HCT116 (cell line): ENCODE results near the gene MBP. TPM values are rescaled to one million over a fixed set of nuclear protein-coding genes. Genes with fewer than 3 reads are reported as not detected.

Experiments used
- CBX3 ChIP-seq: IDR thresholded peaks from 2 replicates; pipeline ENCODE4 v1.6.1; 2012; ENCODE audit warnings: low read depth
- EZH2 ChIP-seq: fragments of 200-600 bp; sonication (generic); IDR thresholded peaks from 2 replicates; pipeline ENCODE4 v1.6.1; 2017; ENCODE audit warnings: antibody characterized with exemption, mixed run types
- EZH2phosphoT487 ChIP-seq: fragments of 200-600 bp; IDR thresholded peaks from 2 replicates; pipeline ENCODE4 v1.6.1; 2018; ENCODE audit warnings: antibody characterized with exemption, borderline replicate concordance
- JUND ChIP-seq: IDR thresholded peaks from 2 replicates; pipeline ENCODE4 v1.6.1; 2012
- MAX ChIP-seq: IDR thresholded peaks from 2 replicates; pipeline ENCODE4 v1.6.1; 2012
- POLR2AphosphoS5 ChIP-seq: IDR thresholded peaks from 2 replicates; pipeline ENCODE4 v1.6.1; 2011; ENCODE audit warnings: mild to moderate bottlenecking, low read depth, low read length, moderate library complexity
- REST ChIP-seq: IDR thresholded peaks from 2 replicates; pipeline ENCODE4 v1.6.1; 2012; ENCODE audit warnings: low read depth
- SP1 ChIP-seq: IDR thresholded peaks from 2 replicates; pipeline ENCODE4 v1.6.1; 2012; ENCODE audit warnings: low read depth
- total RNA-seq: library from RNA; stranded (reverse); gene quantifications from one replicate; pipeline ENCODE4 v1.2.1, GENCODE V29; 2021; ENCODE audit not compliant: unreplicated experiment
- TF ChIP-seq, protein P1 (sequence below), 3 experiments: fragments of 200-600 bp in 1 of 3; sonication (generic) in 1 of 3; IDR thresholded peaks in 2 of 3; conservative IDR thresholded peaks in 1 of 3; 2 replicates each; pipeline ENCODE4 v1.5.1; 2012 to 2017; ENCODE audit warnings: low read depth in 2 of 3, low read length in 2 of 3, antibody characterized with exemption in 1 of 3, borderline replicate concordance in 1 of 3, control low read depth in 1 of 3, mild to moderate bottlenecking in 1 of 3, mixed read lengths in 1 of 3, mixed run types in 1 of 3, moderate library complexity in 1 of 3; ENCODE audit not compliant: insufficient read depth in 1 of 3
- TF ChIP-seq, protein P2 (sequence below): IDR thresholded peaks from 2 replicates; pipeline ENCODE4 v1.6.1; 2012

Gene MBP
- total RNA-seq, 1 experiment from 2014 or later = 34.9 TPM

- TF ChIP-seq, protein P1, sequence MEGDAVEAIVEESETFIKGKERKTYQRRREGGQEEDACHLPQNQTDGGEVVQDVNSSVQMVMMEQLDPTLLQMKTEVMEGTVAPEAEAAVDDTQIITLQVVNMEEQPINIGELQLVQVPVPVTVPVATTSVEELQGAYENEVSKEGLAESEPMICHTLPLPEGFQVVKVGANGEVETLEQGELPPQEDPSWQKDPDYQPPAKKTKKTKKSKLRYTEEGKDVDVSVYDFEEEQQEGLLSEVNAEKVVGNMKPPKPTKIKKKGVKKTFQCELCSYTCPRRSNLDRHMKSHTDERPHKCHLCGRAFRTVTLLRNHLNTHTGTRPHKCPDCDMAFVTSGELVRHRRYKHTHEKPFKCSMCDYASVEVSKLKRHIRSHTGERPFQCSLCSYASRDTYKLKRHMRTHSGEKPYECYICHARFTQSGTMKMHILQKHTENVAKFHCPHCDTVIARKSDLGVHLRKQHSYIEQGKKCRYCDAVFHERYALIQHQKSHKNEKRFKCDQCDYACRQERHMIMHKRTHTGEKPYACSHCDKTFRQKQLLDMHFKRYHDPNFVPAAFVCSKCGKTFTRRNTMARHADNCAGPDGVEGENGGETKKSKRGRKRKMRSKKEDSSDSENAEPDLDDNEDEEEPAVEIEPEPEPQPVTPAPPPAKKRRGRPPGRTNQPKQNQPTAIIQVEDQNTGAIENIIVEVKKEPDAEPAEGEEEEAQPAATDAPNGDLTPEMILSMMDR (IDR thresholded peaks at IDR 0.05 in 2 of 3, conservative IDR thresholded peaks at IDR 0.05 in 1 of 3; ENCODE audit: borderline replicate concordance in 1 of 3, insufficient read depth in 1 of 3, low read depth in 2 of 3, low read length in 2 of 3) = no peak
- no peak for TF ChIP-seq EZH2phosphoT487
- TF ChIP-seq CBX3 = no peak
- TF ChIP-seq POLR2AphosphoS5 = no peak
- no peak for TF ChIP-seq SP1
- TF ChIP-seq, protein P2, sequence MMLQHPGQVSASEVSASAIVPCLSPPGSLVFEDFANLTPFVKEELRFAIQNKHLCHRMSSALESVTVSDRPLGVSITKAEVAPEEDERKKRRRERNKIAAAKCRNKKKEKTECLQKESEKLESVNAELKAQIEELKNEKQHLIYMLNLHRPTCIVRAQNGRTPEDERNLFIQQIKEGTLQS = no peak
- TF ChIP-seq REST = no peak
- TF ChIP-seq MAX = no peak
- TF ChIP-seq EZH2 = no peak
- no peak for TF ChIP-seq JUND
These were observed 115.6 kb downstream of the MBP start (continued) for GRCh38 chr18:77016936-77017335.
